NCI-H1694 treated with DMSO at 0.1 percent for 48 hours (cell line): Measurements from ENCODE around the gene GET3.
"Not testable (repeated sequence)": the region's sequence is repeated elsewhere in the genome, so short reads cannot be mapped to it uniquely, and the experiment has no call there.

Source experiments
- DNase-seq: peaks from one replicate; lab custom pipeline; 2025; lab: John Stamatoyannopoulos, UW

The GET3 gene

GRCh38 chr19:12715929-12716328 lies 21.4 kb upstream of the GET3 start:
- no peak for DNase-seq

- no peak for DNase-seq
Observed at GRCh38 chr19:12720296-12720695, 17.0 kb upstream of the GET3 start.

GRCh38 chr19:12720851-12721655 lies 16.2 kb upstream of the GET3 start:
- no peak for DNase-seq

DNA sequence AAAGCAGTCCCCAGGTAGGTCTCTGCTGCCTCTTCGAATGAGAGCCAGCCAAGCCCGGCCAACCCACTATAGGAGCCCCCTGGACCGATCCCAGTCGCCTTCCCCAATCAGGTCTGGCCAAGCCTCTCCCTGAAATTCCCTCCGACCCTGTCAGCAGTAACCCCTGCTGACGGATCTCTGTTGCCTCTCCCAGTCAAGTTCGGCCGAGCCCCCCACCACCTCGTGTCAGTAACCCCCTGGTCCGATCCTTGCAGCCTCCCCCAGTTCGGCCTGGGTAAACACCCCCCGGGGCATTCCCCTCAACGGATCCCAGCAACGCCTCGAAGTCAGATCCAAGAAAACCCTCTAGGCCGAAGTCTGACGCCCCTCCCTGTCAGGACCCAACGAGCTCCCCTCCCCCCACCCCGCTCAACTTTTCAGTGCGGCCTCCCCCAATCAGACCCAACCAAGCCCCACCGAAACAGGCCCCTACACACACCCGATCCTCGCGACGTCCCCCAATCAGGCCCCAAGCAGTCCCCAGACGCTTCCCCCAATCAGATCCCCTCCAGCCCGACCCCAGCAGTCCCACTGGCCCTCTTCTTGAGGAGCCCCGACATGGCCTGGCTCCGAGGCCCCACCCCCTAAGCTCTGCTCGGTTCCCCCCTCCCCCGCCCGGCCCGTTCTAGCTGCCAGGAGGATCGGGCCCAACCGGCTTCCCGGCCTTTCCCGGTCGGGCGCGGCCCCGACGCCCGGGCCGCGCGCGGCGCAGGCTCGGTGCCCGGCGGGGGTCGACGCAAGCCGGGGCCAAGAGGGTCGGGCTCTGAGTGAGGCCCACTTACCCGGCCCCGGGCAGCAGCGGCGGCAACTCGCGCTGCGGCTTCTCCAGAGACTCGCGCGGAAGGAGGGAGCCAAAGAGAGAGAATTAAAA lies 15.4 kb upstream of the GET3 start:
- DNase-seq = no peak

DNA sequence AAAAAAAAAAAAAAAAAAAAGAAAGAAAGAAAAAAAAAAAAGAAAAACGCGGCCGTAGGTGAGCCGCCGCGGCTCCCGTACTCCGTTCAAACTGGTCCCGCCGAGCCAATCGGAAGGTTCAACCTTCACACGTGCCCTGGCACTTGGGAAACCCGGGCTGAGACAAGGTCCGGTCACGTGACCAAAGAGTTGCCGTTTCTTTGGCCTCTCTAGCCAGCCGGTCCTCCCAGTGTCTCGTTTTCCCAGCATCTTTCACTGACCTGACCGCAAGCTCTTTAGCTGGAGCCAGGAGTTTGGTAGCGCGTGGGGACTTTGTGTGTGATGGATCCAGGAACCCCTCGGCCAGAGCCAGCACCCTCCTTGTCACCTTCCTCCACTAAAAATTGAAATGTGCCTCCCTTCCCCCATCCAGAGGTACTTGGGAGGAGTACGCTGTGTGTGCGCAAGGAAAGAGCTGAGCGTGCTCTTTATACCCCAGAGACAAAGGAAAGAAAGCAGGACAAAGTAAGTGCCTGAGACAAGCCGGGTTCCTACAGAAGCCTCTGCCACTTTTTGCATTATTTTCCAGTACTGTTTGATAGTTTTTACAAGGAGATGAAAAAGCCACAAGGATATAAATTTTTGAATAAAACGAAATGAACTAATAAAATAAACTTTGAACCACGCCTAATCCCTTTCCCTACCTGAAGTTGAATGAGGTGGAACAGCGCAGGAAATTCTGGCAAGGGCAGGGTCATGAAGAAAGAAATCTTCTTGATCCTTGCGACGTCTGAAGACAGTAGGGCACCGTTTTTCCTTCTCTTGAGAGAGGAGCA lies 14.5 kb upstream of the GET3 start:
- DNase-seq = peak; percentile 93

DNA sequence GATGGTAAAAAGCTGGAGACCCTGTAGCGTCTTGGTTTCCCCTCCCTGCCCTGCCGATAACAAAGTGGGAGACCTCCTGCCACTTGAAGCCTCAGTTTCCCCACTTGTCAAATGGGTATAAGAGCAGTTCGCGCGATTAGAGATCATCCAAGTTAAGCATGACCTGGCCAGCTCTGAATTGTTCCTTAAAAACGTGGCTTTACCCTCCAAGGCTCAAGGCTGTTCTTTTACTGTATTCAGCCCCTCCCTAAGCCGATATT lies 14.0 kb upstream of the GET3 start:
- DNase-seq = no peak

- peak; percentile 66 for DNase-seq
Observed at GRCh38 chr19:12723641-12724426, 13.5 kb upstream of the GET3 start, which contains the start of gene TNPO2. Gene TNPO2, minus strand, starts transcription at chr19:12723932. Its CDS starts 2,955 bp downstream, at chr19:12720977.

GRCh38 chr19:12725612-12726011 lies 11.7 kb upstream of the GET3 start:
- DNase-seq = not testable (repeated sequence)

- no peak for DNase-seq
Observed at GRCh38 chr19:12726988-12727316, 10.3 kb upstream of the GET3 start.

GRCh38 chr19:12727745-12728433 lies 9.4 kb upstream of the GET3 start:
- DNase-seq = no peak

GRCh38 chr19:12730064-12730463 lies 7.2 kb upstream of the GET3 start:
- DNase-seq = no peak

GRCh38 chr19:12731337-12731736 lies 6.0 kb upstream of the GET3 start:
- no peak for DNase-seq

DNA sequence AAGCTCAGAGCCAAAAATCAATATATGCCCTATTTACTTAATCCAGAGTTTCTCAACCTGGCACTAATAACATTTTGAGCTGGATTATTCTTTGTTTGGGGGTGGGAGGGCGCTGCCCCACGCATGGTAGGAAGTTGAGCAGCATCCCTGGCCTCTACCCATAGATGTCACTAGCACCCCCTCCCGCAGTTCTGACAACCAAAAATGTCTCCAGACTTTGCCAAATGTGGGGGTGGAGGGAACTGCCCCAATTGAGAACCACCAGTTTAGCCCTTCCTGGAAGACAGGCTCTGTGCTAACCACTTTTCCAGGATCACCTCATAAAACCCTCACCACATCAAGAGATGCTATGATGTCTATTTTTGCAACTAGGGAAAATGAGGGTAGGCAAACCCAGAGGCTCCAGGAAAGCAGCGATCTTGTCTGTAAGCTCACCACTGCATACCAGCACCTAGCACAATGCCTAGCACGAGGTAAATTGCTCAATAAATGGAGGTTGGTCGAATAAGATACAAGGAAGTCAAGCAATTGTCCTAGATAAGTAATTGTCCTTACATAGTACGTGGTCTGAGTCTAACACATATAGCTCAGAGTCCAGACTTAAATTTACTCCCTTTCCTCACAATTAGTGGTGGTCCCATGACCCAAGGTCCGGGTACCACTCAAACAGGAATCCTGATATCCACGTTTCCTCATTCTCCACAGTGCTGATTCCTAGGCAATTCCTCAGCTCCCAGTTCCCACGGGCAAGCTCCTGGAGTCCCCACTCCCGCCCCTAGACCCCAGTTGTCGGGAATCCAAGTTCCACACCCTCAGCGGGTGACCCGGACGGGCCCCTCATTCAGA lies 3.7 kb upstream of the GET3 start:
- peak; percentile 9 for DNase-seq

DNA sequence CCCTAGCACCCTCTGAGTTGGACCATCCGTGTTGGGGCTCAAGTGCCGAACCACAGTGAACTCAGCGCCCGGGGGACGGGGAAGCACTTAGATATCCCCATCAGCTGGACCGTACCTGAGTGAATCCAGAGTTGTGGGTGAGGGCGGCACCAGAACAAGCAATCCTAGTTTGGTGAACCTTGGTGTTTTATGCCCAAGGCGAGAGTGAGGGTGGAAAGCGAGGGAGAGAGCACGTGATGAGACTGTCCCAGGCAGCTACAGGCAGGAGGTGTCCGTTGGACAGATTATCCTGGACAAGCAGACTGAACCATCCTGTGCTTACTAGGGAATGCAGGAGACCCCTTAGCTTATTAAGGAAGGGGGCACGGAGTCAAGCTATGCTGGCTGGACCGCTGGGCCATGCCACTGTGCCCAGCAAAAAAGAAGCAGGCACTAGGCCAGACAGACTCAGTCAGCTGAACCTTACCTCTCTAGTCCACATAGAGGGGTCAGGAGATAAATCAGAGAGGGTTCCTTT lies 596 bp downstream of the GET3 start:
- no peak for DNase-seq

DNA sequence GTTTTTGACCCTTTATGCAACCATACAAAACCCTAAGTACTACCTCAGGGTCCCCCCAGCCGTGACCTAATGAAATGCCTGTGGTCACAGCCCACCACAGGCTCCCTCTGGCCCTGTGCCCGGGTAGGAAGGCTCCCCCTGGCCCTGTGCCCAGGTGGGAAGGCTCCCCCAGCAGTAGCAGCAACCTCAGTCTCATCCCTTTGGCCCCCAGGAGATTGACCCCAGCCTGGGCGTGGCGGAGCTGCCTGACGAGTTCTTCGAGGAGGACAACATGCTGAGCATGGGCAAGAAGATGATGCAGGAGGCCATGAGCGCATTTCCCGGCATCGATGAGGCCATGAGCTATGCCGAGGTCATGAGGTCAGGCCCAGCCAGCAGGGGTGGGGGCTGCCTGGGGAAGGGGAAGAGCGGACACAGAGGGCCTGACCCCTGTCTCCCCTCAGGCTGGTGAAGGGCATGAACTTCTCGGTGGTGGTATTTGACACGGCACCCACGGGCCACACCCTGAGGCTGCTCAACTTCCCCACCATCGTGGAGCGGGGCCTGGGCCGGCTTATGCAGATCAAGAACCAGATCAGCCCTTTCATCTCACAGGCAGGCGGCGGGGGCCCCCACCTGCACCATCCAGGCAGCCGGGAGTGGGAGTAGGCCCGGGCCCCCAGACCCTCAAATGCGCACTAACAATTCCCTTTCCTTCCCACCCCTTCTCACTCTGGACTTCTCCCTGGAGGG lies 8.0 kb downstream of the GET3 start:
- DNase-seq = no peak

DNA sequence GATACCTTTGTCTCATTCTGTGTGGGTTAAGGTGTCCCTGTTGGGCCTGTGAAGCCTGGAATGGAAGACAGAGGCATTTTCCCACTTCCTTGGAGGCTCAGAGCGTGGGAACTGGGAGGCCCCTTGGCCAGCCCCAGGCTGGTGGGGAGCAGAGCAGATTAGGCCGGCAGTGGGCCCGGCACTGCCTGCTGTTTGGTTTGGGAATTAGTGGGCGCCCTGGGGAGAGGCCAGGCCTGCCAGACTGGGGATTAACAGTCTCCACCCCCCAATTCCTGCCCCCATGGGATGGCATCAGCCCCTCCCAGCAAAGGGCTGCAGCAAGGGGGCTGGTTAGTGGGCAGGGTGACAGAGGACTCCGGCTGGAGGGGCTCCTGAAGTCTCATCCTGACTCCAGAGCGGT lies 11.2 kb downstream of the GET3 start:
- no peak for DNase-seq

DNA sequence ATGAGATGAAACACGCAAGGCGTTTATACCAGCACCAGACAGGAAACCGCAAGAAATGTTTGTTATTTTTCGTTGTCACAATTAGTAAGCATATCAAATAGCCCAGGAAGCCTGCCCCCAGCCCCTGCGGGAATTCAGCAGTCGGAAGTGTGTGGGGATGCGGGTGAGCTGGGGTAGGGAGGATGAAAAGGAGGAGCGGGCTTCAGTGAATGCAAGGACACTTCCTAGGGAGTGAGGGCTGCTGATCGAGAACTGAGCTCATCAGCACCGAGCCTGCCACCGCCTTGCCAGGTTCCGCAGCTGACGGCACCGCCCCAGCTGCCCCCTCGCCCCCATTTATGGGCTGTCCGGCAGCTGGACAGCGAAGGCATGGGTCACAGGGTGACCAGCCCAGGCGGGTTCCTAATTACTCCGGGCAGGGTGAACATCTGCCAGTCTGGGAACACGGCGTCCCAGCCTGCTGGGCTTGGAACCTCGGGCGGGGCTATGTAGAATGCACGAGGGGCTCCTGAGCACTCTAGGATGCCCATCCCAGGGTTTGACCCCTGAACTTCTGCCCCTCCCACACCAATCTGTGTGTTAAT lies 12.7 kb downstream of the GET3 start:
- peak; percentile 75 for DNase-seq

DNA sequence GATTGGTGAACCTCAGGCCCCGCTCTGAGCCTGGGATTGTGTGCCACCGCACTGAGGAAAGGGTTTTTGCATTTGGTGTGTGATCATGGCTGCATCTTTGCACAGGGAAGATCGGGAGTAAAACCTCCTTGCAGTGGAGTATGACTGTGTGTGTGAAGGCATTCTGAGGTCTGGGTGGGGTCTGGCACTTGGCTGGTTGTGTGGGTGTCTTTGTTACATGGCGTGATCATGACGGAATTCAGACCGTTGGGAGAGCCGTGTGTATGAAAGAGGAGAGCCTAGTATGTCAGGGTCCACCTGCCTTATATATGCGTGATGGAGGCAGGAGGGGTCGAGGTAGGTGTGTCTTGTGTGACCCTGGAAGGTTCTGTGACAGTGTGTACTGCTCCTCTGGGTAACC lies 13.6 kb downstream of the GET3 start:
- DNase-seq = no peak

DNA sequence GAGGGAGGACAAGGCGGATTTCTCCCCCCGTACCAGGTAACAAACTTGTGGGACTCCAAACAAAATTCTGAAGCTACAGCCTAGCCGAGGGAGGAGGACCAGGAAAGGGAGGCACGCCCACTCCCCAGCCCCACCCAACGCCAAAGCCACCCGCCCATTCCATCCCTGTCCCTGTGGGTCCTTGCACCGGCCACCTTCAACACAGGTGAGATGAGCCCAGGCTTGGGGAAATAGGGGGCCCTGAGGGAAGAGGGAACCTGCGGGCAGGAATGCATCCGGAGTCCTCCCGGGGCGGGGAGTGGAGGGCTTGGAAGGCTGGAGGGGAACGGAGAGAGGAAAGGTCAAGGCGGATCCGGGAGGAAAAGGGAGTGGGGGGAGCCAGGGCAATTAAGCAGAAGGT lies 14.3 kb downstream of the GET3 start, which contains the start of gene BEST2:
Gene BEST2, plus strand, starts transcription at position 157 of the 400 bp plus-strand sequence. CDS start 802 bp downstream, outside the sequence.
- no peak for DNase-seq
